ENCODE results near the gene RSAD2.

RSAD2 gene

GRCh38 chr2:6865346-6866274, 12.0 kb upstream of the RSAD2 start, which contains the start of gene CMPK2:
Gene CMPK2 (minus strand): TSS chr2:6865907. CDS start chr2:6865696, 211 bp downstream.
- CTCF ChIA-PET, result interaction anchor here (0.6 to 2.1 kb wide), 8 partner anchors 12 to 1172 kb away, joined by 3 to 7 read pairs (median 3); partner anchors contain the start of gene RSAD2
- Histone ChIP-seq H3K9me3 (ENCODE audit: control insufficient read depth, insufficient read depth, low read depth, low read length) (no peaks in the 10 kb centered on the region), H3K36me3 (ENCODE audit: control insufficient read depth in 2 of 2, insufficient read depth in 1 of 2, low read length in 2 of 2) (no peaks in the 10 kb centered on the region), H3K4me1 (ENCODE audit: control insufficient read depth, insufficient read depth, low read length) (no peaks in the 10 kb centered on the region), H3K4me3 (ENCODE audit: low read depth, low read length) (peak within 1 kb of the TSS; percentile 62), H3K27ac (ENCODE audit: extremely low read depth, low read depth, low read length) (peak within 1 kb of the TSS; percentile 25; the same call in 1 of the 2 replicates)
- POLR2A ChIA-PET, result interaction anchor here (1.4 kb wide), 1 partner anchor 13 kb away, joined by 3 read pairs; no protein-coding TSS in a partner anchor
- TF ChIP-seq ZNF169 (tag by site-specific recombination; IDR thresholded peaks at IDR 0.05) (no peak), SCRT1 (tag by site-specific recombination; IDR thresholded peaks at IDR 0.05; ENCODE audit: borderline replicate concordance) (no peak), ZNF239 (tag by site-specific recombination; IDR thresholded peaks at IDR 0.05) (no peak), ZSCAN4 (tag by site-specific recombination; IDR thresholded peaks at IDR 0.05) (no peak), WT1 (tag by site-specific recombination; IDR thresholded peaks at IDR 0.05) (no peak), ZNF433 (tag by site-specific recombination; IDR thresholded peaks at IDR 0.05; ENCODE audit: low read depth) (no peak), PATZ1 (tag by site-specific recombination; IDR thresholded peaks at IDR 0.05) (no peak), ZFHX2 (tag by site-specific recombination; conservative IDR thresholded peaks at IDR 0.05) (no peak), ZBTB26 (tag by site-specific recombination; optimal IDR thresholded peaks at IDR 0.05) (peak; percentile 63), ZSCAN30 (tag by site-specific recombination; IDR thresholded peaks at IDR 0.05) (no peak), ZNF76 (tag by site-specific recombination; IDR thresholded peaks at IDR 0.05; ENCODE audit: borderline replicate concordance, low read depth) (no peak), ZSCAN5A (tag by site-specific recombination; IDR thresholded peaks at IDR 0.05) (no peak), ZNF654 (tag by site-specific recombination; IDR thresholded peaks at IDR 0.05; ENCODE audit: low read depth) (no peak), ZNF148 (tag by site-specific recombination; IDR thresholded peaks at IDR 0.05; ENCODE audit: borderline replicate concordance) (no peak), ZBTB20 (tag by site-specific recombination; IDR thresholded peaks at IDR 0.05) (peak; percentile 96), ZNF530 (tag by site-specific recombination; IDR thresholded peaks at IDR 0.05; ENCODE audit: low read depth) (no peak), CTCF (tag by site-specific recombination; IDR thresholded peaks at IDR 0.05) (no peak), BCL11B (tag by site-specific recombination; IDR thresholded peaks at IDR 0.05; ENCODE audit: low read depth) (no peak), ZNF585B (tag by site-specific recombination; IDR thresholded peaks at IDR 0.05) (no peak), ZBTB1 (tag by site-specific recombination; IDR thresholded peaks at IDR 0.05) (no peak), ZNF558 (tag by site-specific recombination; IDR thresholded peaks at IDR 0.05) (no peak), ZNF707 (tag by site-specific recombination; IDR thresholded peaks at IDR 0.05) (no peak), ZIC2 (tag by site-specific recombination; IDR thresholded peaks at IDR 0.05) (peak; percentile 4; the same call in 1 of the 2 replicates), OSR2 (tag by site-specific recombination; IDR thresholded peaks at IDR 0.05) (no peak), ZNF777 (tag by site-specific recombination; IDR thresholded peaks at IDR 0.05; ENCODE audit: borderline replicate concordance) (no peak), KLF7 (tag by site-specific recombination; IDR thresholded peaks at IDR 0.05; ENCODE audit: borderline replicate concordance) (no peak), ZNF157 (tag by site-specific recombination; IDR thresholded peaks at IDR 0.05) (no peak)
